T-helper 22 cell (primary cell): ENCODE results near the gene TLR1.
A peak's percentile ranks its signal among the peaks of the same experiment; 100 is the strongest.
"Not testable (repeated sequence)": the region's sequence is repeated elsewhere in the genome, so short reads cannot be mapped to it uniquely, and the experiment has no call there.

Experiments
- DNase-seq: peaks from one replicate; pipeline ENCODE4 v3.0.0-alpha.2; 2020; ENCODE audit warnings: low read depth

Gene TLR1

DNA sequence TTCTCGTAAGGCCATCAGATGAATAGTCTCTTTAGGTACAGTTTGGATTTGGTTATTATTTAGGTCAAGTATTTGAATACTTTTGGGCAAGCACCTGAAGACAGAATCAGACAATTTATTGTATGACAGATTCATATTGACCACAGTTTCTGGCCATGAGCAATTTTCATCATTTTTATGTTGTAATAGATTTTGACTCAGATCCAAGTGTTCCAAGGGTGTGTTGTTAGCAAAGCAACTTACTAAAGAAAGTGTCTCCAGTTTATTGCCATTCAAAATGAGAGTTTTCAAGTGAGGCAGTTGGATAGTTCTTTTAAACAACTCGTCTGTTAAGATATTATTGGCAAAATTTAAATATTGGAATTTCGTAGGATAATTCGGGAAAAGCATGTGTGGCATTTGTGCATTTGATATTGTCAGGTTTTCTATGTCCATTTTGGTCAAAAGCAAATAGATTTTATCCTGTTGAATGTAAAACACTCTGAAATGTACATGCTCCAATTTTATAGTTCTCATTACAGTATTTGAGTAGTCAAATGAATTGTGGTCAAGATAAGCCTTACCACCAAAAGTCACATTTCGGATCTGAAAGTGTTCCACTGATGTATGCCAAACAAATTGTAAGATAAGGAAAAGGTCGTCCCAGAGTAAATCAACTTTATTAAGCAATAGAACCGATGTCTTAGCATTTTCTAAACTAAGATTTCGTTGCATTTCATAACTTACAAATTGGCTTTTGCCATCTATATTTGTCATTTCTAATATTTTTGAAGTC lies 30.2 kb downstream of the TLR1 start:
- DNase-seq, result no peak

DNA sequence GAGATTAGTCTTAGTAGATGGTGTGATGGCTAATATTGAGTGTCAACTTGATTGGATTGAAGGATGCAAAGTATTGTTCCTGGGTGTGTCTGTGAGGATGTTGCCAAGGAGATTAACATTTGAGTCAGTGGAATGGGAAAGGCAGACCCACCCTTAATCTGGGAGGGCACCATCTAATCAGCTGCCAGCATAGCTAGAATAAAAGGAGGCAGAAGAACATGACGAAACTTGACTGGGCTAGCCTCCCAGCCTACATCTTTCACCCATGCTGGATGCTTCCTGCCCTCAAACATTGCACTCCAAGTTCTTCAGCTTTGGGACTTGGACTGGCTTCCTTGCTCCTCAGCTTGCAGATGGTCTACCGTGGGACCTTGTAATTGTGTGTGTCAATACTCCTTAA lies 34.3 kb downstream of the TLR1 start:
- not testable (repeated sequence) for DNase-seq

DNA sequence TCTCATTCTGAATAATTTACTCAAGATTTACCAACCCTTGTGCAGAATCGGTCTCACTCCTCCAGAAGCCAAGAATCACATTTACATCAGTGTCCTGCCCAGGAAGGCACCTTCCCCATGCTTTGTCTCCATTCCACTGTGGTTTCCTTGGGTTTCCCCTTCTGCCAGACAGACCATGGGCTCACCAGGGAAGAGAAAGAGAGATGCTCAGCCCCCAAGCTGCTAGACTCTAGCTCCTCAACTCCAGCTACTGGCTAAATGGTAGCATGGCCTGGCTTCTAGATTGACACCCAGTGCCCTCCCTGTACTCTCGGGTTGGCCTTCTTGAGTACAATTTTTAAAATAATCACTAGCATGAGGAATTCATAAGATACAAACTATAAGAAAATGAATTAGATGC lies 34.7 kb downstream of the TLR1 start:
- no peak for DNase-seq

DNA sequence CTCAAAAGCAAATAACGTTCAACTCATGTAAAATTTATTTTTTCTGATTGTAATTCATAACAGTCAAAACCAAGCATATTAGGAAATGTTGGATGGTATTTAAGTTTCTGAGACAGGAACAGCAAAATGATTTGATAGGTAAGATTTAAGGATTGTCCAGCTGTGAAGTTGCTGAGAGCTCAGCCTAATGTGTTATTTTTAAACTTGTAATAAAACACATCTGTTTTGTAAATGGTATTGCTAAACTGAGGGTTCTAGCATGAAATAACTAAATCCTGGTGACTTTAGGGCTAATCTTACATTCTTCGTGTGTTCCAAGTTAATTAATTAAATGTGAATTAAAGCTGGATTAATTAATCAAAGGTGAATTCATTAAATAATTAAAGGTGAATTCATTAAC lies 35.1 kb downstream of the TLR1 start:
- no peak for DNase-seq

DNA sequence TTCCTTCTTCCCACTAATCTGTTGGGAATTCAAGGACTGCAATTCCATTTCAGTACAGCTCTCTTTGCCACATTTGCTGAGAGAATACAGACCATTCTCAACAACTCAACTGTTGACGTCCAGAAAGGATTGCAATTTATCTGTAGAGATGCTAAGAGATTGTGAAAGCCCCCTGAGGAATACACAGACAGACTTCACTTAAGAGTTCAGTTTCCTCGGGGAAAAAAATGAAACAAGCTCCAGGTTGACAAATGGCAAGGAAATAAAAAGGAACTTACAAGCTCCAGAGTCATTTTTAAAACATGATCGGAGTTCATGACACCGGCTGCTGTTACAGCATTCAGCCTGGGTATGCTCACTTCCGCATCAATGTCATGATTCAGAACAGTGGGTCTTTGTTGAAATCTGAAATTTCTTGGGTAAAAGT lies 35.6 kb downstream of the TLR1 start:
- DNase-seq, result no peak

DNA sequence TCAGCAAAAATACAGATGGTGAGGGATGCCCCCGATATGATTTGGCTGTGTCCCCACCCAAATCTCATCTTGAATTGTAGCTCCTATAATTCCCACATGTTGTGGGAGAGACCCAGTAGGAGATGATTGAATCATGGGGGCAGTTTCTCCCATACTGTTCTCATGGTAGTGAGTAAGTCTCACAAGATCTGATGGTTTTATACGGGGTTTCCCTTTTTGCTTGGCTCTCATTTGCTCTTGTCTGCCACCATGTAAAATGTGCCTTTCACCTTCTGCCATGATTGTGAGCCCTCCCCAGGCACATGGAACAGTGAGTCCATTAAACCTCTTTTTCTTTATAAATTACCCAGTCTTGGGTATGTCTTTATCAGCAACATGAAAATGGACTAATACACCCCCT lies 37.7 kb downstream of the TLR1 start:
- DNase-seq, result not testable (repeated sequence)

DNA sequence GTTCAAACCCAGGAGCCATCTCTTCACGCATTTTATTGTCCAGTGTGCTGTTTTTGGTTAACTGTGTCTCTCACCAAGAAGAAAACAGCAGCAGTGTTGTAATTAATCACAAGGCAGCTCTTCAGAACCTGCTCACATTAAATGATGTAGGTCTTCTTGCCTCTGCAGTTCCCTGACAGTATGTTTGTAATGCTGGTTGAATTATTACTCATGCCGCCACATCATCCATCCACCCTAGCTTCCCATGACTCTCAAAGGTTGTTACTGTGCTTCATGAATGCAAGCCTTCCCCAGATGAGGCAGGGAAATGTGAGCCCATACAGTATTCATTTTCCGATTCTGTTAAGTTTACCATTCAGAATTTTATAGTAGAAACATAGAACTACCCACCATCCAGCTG lies 39.2 kb downstream of the TLR1 start:
- DNase-seq, result no peak

DNA sequence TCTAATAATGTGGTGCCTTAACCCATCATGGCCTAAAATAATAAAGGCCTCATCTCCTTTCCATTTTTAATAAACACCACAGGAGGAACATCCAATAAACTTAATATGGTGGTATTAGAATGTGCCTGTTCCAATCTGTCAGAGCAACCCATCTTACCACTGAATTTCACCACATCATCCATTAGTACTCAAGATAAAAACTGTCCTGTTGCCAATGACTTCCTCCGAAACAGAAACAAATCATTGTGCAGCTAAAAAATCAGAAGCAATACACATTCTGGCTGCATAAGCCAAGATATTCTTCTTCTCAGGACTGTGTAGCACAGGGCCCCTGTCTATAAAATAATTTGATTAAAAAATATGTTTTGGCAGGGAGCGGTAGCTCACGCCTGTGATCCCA lies 40.3 kb downstream of the TLR1 start:
- DNase-seq, result no peak

DNA sequence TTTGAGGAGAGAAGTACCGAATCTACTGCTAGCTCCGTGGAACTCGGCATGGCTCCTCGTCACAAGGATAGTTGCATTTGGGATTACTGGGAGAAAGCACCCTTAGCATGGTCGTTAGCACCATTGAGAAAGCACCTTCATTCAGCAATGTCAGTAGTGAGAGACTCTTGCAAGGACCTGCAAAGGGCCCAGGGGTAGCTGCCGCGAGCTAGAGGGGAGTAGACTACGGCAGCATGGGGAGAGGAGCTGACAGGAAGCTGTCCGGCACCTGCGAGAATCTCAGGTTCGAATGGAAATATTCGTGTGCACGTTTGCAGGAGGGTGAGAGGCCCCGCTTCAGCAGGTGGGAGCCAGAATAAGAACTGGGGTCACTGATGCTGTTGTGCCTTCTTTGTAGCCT lies 42.0 kb downstream of the TLR1 start:
- DNase-seq, result no peak

DNA sequence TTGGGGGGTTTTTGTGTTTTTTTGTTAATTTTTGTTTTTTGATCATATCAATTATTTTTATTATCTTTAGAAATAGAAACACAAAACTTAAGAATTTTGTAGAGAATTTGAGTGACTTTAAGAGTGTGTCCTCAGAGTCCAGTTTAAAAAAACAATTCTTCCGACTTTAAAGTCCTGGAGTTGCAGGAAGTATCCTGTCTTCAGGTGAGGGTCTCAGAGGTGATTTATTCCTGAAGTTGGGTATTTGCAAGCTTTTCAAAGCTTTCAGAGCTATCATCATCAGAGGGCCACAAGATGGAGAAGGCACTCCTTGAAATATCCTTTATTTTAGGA lies 44.8 kb downstream of the TLR1 start:
- DNase-seq, result no peak

DNA sequence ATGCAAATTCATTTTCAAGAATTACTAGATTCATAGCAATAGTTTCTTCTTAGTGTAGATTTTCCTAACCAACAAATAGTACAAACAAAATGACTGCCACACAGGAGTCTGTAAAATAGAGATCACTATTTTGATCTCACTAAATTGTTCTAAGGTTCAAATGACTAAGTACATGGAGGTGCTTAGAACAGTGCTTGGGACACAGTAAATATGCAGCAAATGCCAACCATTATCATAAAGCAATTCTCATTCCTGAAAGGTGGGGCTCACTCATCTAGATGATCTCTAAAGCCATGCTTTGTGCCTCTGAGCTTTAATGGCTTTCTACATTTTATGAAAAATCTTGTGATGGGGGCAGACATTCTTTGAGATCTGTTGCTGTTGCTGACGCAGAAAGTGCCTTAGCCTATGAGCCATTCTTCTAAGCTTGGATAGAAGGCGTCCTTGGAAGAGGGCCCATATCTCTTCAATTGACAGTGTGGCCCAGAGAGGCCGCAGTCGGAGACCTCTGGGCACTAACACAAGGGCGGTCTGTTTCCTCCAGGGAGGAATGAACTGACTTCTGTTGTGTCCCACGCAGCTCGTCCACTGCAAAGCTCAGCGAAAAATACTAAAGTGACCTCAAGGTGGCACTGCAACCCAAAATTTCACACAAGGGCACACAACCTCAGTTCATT lies 45.3 kb downstream of the TLR1 start:
- DNase-seq, result peak; percentile 2

DNA sequence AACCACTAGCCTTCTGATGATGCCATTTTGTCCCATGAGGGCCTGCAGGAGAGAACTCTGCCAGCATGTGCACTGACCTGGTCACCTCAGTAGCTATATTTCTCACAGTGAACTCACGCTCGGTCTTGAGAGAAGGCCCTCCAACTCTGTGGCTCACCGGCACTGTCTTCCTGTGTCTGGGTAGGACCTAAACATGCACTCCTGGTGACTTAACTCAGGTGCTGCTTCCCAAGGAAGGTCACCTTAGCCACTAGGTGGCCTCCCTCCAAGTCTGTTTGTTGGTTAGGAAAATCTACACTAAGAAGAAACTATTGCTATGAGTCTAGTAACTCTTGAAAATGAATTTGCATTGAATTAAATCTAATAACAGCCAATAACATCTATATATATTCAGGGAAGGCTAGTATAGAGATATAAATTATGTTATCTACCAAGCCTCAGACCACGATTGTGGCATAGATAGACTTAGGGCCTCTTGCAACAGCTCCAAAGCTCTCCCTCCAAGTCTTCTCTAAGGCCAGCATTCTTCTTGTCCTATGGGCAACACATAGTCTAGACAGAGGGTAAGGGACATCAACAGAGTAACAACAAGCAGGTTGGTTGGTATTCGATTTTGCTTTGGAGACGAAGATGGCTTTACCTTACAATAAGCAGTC lies 46.5 kb downstream of the TLR1 start:
- no peak for DNase-seq

DNA sequence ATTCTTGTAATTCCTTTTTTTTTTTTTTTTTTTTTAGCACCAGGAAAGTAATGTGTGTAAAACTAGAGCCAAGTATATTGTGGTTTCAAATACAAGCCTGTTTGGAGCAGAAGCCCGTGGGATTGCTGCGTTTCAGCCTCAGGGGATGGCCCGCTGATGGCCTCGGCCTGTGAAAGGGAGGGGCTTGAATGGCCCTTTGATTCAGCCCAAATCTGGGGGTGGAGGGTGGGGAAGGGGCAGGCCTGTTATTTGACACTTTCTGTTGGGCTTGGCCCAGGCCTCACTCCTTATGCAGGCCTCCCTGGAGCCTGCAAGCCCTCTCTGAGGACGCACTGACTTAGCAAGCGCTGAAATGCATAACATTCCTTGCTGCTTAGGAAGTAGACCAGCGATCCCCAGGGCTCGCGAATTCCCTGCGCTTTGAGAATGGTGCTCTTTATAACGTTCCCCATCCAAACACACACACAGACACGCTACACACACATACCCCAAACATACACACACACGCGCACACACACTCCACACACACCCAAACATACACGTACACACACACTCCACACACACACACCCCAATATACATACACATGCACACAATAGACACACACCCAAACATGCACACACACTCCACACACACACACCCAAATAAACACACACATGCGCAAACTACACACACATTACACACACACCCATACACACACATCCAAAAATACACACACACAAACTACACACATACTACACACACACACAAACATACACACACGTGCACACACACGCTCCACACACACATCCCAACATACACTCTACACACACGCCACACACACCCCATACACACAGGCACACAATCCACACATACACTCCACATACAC lies 51.4 kb downstream of the TLR1 start:
- DNase-seq, result no peak

DNA sequence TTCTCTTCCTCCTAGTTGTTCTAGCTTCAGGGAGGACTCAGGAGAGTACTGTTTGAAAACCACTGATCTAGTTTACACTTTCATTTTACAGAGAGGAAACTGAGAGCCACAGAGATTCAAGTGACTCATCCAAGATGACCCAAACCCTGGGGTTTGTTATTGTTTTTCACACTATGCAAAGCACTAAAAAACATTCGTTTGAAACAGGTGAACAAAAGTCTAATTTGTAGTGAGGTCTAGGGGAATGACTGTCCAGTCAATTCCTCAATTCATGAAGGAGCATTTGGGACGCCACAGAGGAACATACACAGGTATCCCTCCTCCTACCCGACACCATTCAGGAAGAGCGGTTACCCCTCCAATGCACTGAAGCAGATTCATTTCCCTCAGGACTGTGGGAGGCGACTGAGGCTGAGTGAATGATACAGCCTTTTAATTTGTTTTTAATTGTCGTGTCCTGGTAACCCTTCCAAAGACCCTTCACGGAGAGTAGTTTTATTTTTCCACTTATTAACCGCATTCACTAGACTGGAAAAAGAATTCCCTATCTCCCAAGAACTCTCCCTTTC lies 52.1 kb downstream of the TLR1 start:
- DNase-seq, result no peak

DNA sequence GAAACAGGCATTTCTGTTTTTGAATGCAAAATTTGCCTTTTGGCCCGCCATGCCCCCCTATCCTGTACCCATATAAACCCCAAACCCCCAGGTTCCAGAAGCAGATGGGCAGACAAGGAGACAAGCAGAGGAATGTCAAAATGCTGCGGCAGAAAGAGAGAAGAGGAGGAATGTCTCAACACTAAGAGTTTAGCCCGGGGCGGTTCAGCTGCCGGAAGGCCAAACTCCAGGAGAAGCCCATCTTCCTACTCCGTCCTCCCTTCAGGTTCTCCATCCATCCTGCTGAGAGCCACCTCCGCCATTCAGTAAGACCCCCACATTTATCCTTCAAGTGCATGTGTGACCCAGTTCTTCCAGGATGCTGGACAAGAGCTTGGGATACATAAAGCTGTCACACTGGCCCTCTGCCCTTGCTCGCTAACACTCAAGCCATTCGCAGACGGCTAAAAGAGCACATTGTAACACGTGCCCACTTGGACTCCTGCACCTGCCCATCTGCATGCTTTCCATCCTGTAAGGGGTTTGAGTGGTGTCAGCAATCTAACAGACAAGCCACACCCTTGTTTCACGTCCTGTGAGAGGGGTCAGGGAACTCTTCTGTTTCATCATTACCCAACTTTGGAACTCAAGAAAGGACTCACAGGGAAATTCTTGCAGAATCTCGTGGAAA lies 53.1 kb downstream of the TLR1 start:
- DNase-seq, result no peak

DNA sequence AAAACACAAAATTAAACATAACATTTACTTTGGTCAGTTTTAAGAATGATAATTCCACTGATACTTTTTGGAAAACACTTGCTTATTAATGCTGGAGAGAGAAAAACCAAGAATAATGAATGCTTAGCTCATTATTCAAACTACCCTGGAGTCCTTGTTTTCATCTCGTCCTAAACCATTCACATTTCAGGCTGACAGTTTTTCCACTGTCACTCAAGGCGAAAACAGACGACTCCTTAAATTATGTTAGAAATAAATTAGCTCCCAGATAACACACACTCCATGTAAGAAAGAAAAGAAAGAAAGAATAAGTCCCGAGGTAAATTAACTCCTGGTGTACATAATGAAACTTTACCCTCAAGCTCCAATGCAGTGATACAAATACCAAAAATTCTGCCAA lies 55.3 kb downstream of the TLR1 start:
- no peak for DNase-seq

DNA sequence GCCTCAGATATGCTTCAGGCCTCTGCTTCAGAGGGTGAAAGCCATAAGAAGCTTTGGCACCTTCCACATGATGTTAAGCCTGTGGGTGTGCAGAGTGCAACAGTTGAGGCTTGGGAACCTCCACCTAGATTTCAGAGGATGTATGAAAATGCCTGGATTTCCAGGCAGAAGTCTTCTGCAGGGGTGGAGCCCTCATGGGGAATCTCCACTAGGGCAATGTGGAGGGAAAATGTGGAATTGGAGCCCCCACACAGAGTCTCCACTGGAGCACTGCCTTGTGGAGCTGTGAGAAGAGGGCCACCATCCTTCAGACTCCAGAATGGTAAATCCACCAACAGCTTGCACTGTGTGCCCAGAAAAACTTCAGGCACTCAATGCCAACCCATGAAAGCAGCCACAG lies 57.0 kb downstream of the TLR1 start:
- DNase-seq, result no peak
